GM19438 (cell line): ENCODE results near the gene HEPN1.
"Not testable (repeated sequence)": the region's sequence is repeated elsewhere in the genome, so short reads cannot be mapped to it uniquely, and the experiment has no call there.

ENCODE experiments used
- ATAC-seq: cut with Tn5 transposase; IDR thresholded peaks from one replicate; pipeline ENCODE4 v1.9.1; 2021; ENCODE audit warnings: low read depth; ENCODE audit not compliant: unreplicated experiment

HEPN1 gene

DNA sequence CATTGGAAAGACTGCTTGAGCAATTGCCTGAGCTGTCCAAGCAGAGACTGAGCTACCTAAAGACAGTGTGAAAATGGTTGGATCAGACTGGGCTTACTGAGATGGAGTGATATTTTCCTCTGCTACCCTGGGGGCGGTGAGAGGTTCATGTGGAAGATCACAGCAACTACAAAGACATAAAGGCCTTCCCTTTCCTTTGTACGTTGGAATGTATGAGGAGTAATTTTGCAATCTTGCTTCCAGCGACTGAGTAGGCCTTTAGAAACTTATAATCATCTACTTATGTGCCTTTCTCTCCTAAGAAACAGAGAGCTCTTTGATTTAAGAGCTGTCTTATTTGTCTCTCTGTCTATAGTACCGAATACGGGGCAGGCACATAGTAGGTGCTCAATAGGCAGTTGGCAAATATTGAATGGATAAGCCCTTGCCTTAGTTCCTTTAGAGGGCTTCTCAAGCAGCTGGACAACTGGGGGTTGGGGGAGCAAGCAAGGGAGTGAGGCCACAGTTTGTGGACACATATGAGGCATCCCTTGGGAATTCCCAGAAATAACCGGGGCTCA is 19.2 kb downstream of the HEPN1 start:
- no peak for ATAC-seq

- ATAC-seq: no peak
Observed at GRCh38 chr11:124938970-124939369, 19.9 kb downstream of the HEPN1 start.

DNA sequence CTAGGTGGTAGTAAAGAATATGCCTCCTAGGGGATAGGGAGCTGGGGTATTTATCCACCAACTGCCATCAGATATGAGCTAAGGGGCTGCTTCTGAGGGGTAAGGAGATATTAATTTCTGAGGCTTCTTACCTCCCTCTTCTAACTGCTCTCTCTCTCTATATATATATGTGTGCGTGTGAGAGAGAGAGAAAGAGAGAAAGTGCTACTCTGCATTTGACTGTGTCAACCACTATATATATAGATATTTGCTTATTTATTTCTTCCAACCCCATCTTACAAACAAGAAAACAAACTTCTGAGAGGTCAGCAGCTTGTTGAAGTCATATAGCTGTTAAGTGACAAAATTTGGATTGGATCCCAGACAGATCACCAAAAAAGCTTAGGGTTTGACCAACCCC is 22.7 kb downstream of the HEPN1 start:
- ATAC-seq: no peak

DNA sequence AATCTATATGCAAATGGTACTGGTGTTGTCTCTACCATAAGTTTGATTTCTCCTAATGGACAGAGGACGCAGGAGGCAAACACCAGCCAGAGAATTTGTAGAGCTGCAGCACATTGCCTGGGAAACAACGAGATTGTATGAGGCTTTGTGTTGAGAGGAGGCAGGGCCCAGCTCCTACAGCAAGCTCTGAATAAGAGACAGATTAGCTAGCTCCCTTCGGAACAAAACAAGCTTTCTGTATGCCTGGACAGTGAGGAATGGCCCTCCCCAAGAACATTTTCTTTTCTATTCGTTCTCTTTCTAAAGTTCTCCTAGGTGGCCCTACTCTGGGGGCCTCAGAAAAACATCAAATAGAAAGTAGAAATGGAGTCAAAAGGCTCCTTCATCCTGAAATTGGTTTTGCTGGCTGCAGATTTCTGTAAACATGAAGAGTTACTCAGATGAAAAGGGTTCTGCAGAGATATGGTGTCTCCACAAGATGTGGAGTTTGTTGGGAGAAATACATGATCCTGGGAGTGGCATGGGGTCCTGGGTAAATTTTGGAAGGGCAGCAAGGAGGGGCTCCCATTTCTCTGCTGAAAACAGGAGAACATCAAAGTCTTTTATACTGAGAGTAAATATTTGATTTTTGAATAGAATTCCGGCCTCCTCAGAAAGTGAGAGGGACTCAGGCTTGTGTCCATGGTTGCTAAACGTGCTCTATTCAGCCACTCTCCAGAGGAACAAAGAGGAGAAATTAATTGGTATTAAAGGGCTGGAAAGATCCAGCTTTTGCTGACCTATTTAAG is 23.6 kb downstream of the HEPN1 start:
- no peak for ATAC-seq

- no peak for ATAC-seq
Observed at GRCh38 chr11:124943254-124943616, 24.2 kb downstream of the HEPN1 start.

- no peak for ATAC-seq
Observed at GRCh38 chr11:124943741-124944140, 24.7 kb downstream of the HEPN1 start.

- no peak for ATAC-seq
Observed at GRCh38 chr11:124944565-124944964, 25.5 kb downstream of the HEPN1 start.

DNA sequence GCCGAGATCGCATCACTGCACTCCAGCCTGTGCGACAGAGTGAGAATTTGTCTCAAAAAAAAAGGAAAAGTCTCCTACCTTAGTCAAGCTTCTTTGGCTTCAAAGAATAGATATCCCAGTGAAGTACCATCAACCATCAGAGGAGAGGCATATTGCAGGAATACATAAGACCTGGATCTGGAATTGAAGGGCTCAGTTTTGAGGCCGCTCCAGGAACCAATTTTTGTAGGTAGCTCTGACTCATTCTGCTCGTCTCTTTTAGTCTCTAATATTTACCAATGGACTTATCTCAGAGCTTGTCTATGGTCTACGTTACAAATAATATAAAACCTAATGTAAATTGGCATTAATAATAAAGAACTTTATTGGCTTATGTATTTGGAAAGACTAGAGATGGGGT is 26.8 kb downstream of the HEPN1 start:
- no peak for ATAC-seq

- no peak for ATAC-seq
Observed at GRCh38 chr11:124946735-124947141, 27.7 kb downstream of the HEPN1 start.

- no peak for ATAC-seq
Observed at GRCh38 chr11:124950601-124951330, 31.7 kb downstream of the HEPN1 start.

GRCh38 chr11:124951341-124951740 is 32.3 kb downstream of the HEPN1 start:
- ATAC-seq: no peak

- ATAC-seq: peak; percentile 99
Observed at GRCh38 chr11:124953753-124954589, 34.9 kb downstream of the HEPN1 start, which contains the start of gene CCDC15. CCDC15 (plus strand) TSS chr11:124954202; CDS start chr11:124954733, 531 bp downstream.

DNA sequence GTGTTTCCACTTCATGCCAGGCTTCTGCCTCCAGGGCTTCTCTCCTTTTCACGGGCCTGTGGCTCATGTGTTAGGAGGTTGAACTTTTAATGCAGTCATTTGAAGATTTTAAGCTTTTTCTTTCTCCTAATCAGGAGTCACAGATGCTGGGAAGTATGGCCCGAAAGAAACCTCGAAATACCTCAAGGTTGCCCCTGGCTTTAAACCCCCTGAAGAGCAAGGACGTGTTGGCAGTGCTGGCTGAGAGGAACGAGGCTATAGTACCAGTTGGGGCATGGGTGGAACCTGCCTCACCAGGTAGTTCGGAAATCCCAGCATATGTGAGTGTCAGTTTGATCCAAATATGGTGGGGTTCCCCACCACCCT is 35.5 kb downstream of the HEPN1 start:
- ATAC-seq: no peak

DNA sequence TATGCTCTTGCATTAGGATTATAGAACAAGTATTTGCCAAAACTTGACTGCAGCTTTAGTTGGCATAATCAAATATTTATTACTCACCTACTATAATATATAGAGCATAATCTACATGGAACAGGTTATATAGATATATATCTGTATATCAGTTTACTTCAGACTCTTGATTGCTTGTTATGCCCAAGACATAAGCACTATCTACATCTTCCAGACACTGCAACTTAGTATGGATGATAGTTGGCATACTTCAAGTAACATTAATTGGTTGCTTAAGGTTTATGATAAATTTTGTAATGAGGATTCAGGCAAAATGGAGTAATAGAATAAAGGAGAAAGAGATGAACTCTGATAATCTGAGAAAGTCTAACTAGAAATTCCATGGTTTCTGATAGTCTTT is 36.0 kb downstream of the HEPN1 start:
- ATAC-seq: no peak

- peak; percentile 93 for ATAC-seq
Observed at GRCh38 chr11:124961972-124962609, 43.0 kb downstream of the HEPN1 start.

- not testable (repeated sequence) for ATAC-seq
Observed at GRCh38 chr11:124968197-124968596, 49.1 kb downstream of the HEPN1 start.
